ENCODE results near the gene GALNT14.

Gene GALNT14

DNA sequence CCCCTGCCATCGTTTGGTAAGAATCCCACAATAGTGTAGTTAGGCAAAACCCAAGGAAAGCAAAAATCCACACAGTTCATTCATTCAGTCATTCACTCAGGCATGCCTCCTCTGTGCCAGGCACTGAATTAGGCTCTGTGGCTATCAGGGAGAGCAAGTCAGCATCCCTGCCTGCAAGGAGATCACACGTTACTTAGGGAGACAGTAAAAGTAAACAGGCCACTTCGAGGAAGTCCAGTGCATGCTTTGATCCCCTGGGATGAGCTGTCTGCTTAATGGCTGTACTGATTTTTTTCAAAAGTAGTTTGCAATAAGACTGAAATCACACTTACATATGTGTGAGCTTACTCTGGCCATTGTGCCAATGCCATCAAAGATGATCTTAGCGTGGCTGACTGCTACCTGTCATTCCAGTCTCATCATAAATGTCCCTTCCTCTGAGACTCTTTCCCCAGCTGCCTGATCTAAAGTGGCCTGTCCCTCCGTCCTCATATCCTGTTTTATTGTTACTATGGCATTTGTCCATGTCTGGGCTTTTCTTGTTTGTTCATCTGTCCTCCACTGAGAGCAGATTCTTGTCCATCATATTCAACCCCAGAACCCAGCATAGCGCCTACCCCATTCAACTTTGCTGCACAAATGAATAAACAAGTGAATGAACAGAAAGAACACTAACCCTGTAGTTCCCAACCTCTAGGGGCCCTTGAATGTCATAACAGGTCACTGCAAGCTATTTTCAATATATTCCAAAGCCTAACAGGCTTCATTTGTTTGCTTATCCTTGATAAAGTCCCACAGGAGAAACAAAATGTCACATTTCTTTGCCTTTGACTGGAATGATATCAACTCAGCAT, 84.1 kb downstream of the GALNT14 start:
- DNase-seq = no peak

DNA sequence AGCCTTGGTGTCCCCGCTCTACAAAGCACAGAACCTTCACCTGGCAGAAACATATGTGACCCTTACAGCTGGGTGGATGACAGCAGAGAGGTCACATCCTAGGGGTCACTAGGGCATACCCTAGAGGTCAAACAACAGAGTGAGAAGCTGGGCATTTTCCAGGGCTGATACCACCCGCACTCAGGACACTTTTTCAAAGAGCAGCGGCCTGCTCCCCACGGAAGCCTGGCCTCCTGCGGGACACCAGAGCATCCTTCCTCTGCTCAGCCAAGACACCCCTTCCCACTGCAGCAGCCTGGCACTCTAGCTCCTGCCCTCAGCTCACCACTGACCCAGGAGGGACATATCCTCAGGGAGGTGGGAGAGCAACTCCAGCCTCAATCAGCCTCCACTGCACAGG, 86.0 kb downstream of the GALNT14 start:
- DNase-seq = no peak

DNA sequence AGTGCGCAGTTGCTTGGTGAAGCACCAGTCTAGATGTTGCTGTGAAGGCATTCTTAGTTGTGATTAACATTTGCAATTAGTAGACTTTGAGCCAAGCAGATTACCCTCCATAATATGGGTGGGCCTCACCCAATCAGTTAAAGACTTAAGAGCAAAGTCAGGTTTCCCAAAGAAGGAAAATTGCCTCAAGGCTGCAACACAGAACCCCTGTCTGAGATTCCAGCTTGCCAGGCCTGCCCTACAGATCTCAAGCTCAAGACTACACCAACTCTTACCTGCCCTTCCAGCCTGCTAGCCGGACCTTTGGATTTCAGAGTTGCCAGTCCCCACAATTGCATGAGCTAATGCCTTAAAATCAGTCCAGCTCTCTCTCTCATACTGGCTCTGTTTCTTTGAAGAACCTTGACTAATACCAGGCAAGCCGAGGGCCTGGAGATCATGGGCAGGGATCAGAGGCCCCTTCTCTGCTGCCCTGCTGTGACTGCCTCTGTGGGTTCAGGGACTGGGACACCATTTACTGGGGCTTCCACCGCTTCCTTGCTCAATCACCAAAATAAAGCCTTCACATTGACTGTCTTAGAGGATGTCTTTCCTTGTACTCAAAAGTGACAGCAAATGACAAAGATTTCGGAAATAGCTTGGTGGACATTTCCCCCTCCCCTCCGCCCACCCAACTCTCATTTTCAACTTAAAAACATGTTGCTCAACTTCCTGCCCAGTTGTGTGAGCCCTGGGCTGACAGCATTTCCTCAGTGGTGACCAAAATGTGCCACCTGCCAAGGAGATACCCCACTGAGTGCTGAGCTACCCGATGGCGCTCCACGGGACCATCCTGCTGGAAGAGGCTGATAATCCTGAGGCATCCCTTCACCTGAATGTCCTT, 86.7 kb downstream of the GALNT14 start:
- DNase-seq = no peak

DNA sequence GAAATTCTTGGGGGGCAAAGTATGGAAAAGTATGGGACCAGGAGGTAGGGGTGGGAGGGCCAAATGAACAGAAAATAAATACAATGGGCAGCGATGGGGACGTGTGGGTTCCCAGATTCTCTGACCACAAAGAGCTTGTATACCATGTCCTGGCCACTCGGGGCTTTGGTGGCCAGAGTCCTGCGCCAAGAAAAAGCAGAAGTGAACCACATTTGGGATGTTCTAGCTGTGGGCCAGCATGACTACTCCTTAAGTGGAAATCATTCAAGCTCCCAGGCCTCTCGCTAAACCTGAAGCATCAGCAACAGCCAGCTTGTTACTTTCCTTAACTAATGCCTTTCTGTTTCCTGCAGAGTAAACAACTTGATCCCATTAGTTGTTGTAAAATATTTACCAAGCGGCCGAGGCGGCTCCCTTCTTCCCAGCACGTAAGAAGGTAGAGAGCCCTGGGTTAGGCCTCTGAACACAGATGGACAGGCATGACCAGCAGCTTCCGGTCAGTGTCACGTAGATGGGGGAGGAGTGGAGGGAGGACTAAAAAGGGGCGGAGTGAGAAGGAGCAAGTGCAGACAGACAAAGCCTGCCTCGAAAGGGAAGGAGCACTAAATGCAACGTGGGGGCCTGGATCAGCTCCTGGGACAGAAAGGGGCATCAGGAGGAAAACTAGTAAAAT, 88.2 kb downstream of the GALNT14 start:
- DNase-seq = no peak

DNA sequence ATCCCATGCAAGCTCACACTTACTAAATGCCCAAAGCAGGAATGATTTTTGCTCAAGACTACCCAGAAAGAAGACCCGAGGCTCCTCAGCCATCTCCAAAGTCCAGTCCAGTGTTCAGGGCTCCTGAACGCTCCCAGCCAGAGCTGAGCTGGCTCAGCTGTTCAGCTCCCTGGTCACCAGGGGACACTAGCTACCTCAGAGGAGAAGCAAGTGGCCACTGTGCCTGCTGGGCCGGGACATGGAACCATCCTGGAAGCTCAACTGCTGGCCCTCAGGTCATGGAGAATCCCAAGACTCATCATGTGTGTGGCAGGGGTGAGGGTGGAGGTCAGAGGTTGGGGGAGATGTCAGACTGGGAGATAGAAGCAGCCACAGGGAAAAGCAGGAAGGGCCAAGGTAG, 89.0 kb downstream of the GALNT14 start:
- no peak for DNase-seq

DNA sequence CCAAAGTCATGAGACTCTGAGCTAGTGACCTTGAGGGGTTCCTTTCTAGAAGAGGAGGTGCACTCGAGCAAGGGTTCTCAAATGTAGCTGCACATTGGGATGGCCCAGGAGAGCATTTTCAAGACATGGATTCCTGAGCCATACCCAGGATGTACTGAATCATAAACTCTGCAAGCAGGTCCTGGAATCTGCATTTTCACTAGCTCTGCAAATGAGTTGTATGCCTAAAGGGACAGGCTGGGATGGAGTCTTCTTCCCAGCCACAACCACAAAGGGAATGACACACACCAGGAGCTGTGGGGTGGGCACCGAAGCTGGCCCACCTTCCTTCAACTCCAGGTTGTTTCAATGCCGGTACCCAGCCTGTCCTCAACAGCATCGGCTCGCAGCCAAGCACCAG, 90.6 kb downstream of the GALNT14 start:
- no peak for DNase-seq

DNA sequence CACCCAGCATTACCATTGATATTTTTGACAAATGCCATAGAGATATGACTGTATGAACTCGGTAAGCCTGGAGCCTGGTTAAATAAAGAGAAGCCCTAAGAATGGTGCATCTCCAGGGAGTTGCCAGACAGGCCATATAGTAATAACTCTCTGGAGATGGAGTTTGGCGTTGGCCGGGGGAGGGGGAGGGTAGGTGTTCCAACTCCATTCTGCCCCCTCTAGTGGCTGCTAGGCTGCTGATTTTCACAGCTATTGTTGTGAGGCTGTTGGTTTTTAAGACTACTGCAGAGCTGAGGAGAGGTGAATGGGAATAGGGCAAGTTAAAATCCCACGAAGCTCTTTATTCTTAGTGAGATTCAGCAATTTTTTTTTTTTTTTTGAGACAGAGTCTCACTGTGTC, 99.9 kb downstream of the GALNT14 start:
- DNase-seq = no peak

DNA sequence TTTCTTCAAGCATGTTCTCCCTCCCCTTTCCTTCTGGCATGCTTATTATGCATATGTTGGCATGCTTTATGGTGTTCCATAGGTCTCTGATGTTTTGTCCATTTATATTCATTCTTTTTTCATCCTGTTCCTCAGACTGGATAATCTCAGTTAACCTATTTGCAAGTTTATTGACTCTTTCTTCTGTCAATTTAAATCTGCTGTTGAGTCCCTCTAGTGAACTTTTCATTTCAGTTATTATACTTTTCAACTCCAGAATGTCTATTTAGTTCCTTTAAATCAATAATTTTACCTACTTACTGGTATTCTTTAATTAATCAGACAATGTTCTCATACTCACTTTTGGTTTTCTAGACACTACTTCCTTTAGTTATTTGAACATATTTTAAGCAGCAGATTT, 101.2 kb downstream of the GALNT14 start:
- no peak for DNase-seq

DNA sequence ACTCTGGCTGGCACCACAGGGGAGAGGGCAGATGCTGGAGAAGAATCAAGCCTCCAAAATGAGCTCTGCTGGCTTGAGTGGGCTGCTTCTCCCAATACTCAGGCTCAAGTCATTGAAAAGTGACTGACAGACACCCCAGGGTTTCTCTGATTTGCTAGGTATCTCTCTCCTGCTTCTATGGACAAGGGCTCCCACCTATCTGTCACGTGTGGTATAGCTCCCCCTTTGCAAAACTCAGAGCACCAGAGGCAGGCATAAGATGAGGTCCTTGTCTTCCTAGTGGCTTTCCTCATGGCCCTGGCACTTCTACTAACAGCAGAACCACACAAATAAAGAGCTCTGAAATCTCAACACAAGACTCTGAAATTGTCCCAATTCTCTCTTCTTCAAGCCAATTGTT, 105.2 kb downstream of the GALNT14 start:
- no peak for DNase-seq

DNA sequence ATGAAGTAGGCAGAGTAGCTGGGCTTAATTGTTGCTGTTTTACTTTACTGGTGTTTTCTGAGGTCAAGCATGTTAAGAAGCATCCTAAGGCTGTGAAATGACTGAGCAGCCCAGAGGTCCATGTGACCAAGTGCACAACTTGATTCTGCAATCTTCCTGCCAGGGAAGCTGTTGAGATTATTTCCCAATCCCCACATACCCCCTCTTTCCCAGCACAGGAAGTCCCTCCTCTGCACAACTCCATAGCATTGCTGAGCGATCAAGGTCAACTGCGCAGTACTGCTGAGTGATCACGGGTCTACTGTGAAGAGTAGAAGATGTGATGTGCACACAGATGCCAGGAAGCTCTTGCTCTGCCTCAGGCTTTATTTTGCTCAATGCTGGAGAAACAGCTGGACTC, 105.8 kb downstream of the GALNT14 start:
- no peak for DNase-seq

DNA sequence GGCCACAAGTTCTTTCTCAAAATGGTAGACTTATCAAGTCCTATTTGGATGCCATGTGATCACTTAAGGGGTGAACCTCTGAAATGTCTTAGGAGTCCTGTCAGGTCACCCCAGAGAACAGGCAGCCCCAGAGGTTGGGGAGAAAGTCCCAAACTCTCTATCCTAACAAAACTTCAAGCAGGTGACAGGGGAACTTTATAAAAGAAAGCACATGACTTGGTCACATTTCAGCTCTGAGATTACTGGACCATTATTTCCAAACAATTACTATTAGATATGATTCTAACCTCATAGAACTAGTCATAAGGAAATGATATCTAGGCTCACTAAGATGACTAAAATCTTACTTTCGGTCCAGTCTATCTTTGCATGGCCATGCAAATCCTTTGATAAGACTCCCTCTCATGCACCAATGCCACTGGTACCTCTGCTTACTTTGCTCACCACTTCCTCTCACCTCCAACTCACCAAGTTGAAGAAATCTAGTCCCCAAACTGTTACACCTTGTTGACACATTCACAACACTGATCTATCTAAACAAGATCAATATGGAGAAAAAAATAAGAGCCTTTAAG, 107.0 kb downstream of the GALNT14 start:
- DNase-seq = no peak

DNA sequence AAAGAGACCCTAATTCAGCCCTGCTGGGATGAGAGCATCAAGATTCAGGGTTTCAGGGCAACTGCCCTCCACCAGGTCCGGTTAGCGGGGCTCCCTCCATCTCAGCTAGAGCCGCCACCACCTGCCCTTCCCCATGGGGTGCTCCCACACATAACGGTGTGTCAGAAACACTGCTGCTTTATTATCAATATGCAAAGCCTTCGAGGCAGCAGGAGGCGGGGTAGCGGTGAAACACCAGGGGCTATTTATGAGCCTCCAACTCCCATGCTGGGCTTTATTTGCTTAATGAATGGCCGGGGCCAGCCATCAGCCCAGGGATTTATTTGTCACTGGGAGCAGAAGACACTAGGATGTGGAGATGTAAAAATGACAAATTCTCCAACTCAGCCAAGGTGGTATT, 109.8 kb downstream of the GALNT14 start:
- DNase-seq = no peak

DNA sequence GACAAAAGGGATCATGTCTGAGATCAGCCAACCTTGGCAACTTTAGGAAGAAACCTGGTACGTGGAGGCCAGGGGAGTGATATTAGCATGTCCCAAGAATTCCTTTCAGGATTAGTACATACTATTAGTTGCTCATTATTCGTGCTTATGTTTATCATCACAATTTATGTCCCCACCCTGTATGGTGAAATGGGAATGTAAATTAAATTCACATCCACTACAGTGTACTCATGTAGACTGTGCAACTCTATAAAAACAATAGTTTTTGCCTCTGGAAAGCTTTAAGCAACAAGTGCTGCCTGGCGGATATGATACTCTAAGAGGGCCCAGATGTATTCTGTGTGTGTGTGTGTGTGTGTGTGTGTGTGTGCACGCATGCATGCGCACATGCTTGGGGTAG, 110.7 kb downstream of the GALNT14 start:
- DNase-seq = no peak

DNA sequence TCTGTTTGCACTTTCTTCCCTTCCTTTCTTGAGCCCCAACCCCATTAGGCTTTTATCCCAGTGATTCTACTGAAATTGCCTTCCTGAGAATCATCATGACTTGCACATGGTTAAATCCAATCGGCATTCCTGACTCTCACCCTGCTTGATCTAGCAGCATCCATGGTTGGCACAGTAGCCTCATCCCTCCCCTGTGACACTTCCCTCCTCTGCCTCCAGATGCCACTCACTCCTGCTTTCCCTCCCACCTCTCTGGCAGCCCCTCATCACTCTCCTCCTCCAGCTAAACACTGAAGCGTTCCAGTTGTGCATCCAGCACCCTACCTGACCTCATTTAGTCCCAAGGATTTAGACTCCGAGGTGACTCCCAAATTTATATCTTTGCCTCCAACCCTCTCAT, 114.7 kb downstream of the GALNT14 start:
- no peak for DNase-seq

DNA sequence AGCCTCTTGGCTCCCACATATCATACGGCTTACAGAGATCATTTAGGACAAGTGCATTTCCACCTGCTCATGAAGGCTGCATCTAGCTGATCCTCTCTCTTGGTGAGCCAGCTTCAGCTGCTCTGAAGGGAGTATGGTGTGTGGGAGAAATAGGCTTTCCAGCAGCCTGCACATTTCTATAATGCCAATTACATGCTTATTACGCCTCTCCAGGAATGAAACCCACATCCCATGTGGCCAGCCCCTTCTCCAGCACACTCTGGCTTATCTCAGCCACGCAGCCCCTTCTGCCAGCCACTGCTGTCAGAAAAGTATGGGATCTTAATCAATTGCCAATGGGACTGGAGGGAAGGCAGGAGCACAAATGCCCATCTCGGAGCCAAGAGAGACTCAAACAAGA, 117.5 kb downstream of the GALNT14 start:
- DNase-seq = no peak

DNA sequence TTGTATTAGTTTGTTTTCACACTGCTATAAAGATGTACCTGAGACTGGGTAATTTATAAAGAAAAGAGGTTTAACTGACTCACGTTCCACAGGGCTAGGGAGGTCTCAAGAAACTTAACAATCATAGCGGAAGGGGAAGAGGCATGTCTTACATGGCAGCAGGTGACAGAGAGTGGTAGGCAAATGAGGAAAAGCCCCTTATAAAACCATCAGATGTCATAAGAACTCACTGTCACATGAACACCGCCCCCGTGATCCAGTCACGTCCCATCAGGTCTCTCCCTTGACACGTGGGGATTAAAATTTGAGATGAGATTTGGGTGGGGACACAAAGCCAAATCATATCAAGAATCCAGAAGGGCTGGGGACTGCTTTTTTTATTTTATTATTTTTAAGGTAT, 120.0 kb downstream of the GALNT14 start:
- DNase-seq = no peak

DNA sequence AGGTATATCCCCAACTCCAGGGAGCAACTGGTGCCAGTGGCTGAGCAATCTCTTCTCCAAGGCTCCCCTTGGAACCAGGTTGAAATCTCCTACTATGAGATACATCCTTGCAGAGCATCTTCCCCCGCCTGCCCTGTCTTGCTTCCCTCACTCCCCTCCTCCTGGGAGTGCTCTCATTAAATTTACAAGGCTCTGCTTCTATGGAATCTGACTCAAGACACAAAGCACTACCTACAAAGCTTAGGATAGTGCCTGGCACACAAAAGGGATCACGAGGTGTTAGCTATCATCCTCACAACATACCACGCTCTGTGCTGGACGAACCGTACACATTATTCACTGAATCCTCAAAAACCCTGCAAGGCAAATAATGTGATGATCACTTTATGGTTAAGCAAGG, 121.6 kb downstream of the GALNT14 start:
- no peak for DNase-seq

DNA sequence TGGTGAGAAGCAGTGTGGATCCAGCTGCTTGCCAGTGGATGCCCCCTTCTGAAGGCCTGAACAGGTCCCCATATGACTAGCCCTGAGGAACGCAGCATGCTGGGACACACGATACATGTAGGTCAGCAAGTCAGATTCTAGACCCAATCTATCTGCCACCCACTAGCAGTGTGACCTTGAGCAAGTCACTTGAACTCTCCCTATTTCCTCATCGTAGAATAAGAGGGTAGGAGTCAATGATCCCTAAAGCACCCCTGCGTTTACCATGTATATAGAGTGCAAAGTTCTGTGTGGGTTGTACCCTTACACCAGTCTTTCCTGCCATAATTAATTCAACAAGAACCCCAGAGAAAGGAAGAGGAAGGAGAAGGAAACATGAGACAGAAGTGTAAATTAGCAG, 123.7 kb downstream of the GALNT14 start:
- DNase-seq = no peak

DNA sequence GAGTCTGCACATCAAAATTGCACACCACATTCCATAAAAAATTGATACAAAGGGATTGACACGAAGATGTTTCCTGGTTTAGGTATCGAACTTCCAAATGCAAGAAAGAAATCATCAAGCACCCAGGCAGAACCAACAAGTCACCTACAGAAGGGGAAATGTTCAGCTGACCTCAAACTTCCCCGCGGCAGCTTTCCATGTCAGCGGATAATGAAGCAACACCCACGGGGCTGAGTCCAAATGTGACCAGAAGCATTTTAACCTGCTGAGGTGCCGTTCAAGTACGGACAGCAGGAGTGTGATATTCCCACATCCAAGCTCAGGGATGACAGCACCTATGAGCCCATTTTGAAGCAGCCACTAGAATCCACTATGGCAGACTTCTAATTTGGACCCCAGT, 124.9 kb downstream of the GALNT14 start:
- DNase-seq = no peak

DNA sequence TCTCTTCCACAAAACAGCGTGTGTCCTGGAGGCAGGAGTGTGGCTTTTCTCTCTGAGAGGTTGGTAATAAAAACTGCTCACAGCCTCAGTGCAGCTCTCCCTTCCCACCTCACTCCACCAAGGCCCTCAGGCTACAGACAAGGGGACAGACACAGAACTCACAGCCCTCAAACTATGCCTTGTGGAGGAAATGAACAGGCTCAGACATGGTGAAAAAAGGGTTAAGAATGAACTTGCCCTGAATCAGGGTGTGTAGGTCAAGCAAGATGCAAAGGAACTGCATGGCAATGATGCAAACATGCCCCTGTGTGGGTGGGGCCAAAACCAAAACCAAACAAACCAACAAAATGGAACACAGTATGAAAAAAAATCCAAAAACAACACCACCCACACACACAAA, 125.8 kb downstream of the GALNT14 start:
- no peak for DNase-seq

DNA sequence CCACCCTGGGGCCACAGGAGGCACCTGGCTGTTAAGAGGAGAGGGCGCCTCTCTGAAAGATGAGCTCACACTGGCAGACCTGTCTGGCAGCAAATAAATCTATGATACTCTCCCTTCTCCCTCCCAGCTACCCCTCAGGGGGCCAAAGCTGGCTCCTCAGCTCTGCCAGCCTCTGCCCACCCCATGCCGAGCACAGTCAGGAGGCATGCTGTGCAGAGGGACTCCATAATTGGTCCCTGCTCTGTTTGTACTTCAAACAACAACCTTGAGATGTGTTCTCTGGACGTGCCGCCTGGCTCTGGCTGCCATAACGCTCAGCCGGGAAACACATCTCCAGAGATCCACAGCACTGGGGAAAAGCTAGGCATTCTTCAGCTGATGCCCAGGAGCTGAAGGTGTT, 126.7 kb downstream of the GALNT14 start:
- DNase-seq = no peak

DNA sequence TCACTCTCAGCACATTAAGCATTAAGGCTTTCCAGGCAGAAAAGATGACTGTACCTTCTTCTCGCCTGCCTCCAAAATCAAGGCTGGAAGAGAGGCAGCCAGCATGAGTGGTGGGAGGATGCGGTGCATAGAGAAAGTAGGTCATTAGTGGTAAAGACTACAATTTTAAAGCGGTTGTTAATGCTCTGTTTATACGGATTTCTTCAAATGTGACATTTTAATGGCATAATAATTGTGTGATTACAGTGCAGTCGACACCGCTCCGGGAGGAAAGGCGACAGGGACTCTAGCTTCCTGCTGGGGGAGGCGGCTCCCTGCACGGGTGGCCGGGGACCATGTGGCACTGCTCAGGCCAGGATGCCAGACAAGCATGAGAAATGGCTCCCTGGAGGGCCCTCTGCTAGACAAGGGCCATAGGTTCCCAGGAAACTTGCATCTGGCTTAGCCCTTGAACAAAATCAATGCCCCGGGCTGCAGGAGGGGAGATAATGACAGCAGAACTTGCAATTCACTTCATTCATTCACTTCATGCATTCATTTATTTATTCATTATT, 129.6 kb downstream of the GALNT14 start:
- DNase-seq = no peak

DNA sequence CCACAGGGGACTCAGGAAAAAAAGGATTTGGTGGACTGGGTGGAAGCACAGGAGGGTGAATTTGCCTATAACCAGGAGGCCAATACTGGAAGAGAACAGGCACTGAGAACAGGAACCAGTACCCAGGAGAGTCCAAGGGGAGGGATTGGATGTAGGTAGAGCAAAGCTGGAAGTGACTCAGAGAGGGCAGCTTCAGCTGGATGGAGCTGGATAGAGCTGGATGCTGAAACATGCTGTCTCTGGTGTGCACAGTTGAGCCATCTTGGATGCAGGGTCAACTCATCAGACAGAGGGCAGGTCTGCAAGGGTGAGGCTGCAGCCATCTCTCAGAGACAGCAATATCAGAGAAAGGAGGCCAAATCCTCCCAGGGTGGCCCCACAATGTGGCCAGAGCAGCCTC, 134.0 kb downstream of the GALNT14 start:
- DNase-seq = no peak

Measured in left hindlimb (tissue), 1 donor.